Measurements from ENCODE around the gene CYP1A1.
A peak's percentile ranks its signal among the peaks of the same experiment; 100 is the strongest.
"Not testable (repeated sequence)": the region's sequence is repeated elsewhere in the genome, so short reads cannot be mapped to it uniquely, and the experiment has no call there.

Gene CYP1A1, protein sequence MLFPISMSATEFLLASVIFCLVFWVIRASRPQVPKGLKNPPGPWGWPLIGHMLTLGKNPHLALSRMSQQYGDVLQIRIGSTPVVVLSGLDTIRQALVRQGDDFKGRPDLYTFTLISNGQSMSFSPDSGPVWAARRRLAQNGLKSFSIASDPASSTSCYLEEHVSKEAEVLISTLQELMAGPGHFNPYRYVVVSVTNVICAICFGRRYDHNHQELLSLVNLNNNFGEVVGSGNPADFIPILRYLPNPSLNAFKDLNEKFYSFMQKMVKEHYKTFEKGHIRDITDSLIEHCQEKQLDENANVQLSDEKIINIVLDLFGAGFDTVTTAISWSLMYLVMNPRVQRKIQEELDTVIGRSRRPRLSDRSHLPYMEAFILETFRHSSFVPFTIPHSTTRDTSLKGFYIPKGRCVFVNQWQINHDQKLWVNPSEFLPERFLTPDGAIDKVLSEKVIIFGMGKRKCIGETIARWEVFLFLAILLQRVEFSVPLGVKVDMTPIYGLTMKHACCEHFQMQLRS

GRCh38 chr15:74725225-74725774, at the start of gene CYP1A1:
TSS of gene CYP1A1 (minus strand) at chr15:74725528. CDS start at chr15:74723097, 2,431 bp downstream.
- DNase-seq = peak; percentile 53

DNA sequence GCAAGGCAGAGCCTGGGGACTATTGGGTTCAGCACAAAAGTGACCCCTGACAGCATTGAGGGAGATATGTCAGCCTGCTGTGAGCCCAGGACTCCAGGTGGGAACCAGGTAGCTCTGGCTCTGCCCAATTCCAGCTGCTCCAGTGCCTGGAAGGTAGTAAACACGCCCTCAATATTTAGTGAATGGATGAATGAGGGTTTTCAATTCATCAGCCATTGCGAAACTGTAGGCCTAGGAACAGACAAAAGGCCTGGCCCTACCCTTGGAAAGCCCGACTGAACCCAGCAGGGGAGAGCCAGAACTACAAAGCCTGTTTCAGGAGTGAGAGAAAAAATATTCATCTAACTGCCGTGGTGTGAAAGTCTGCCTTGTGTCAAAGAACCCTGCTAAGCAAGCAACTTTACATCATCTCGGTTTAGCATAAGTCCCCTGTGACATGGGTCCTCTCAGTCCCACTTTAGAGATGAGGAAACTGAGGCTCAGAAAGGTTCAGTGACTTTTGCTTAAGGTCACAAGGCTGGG, 48.5 kb upstream of the CYP1A1 start:
- DNase-seq = peak; percentile 95

- no peak for DNase-seq
Measured at GRCh38 chr15:74773329-74773728, 48.0 kb upstream of the CYP1A1 start.

GRCh38 chr15:74770211-74770903, 45.0 kb upstream of the CYP1A1 start:
- no peak for DNase-seq

GRCh38 chr15:74769463-74770025, 44.2 kb upstream of the CYP1A1 start:
- no peak for DNase-seq

- DNase-seq = peak; percentile 63
Measured at GRCh38 chr15:74768771-74769342, 43.5 kb upstream of the CYP1A1 start.

- peak; percentile 33 for DNase-seq
Measured at GRCh38 chr15:74768099-74768770, 42.9 kb upstream of the CYP1A1 start.

GRCh38 chr15:74767167-74768098, 42.1 kb upstream of the CYP1A1 start:
- no peak for DNase-seq

GRCh38 chr15:74763416-74763815, 38.1 kb upstream of the CYP1A1 start:
- DNase-seq = peak; percentile 79

DNA sequence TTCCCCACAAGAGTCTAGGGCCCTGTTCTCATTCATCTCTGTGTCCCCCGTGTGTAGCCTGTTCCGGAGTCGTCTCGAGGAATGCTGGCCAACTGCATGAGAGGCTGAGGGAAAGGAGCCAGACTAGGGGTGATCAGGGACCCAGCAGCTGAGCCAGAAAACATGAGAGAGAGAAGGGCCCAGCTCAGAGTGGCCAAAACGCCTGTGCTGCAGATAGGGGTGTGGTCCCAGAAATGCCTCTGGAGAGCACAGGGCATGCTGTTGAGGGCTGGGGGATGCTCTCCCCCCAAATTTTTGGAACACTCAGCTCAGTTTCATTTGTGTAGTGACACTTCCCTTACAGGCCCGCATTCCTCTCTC, 37.4 kb upstream of the CYP1A1 start:
- no peak for DNase-seq

- no peak for DNase-seq
Measured at GRCh38 chr15:74758736-74759135, 33.4 kb upstream of the CYP1A1 start.

DNA sequence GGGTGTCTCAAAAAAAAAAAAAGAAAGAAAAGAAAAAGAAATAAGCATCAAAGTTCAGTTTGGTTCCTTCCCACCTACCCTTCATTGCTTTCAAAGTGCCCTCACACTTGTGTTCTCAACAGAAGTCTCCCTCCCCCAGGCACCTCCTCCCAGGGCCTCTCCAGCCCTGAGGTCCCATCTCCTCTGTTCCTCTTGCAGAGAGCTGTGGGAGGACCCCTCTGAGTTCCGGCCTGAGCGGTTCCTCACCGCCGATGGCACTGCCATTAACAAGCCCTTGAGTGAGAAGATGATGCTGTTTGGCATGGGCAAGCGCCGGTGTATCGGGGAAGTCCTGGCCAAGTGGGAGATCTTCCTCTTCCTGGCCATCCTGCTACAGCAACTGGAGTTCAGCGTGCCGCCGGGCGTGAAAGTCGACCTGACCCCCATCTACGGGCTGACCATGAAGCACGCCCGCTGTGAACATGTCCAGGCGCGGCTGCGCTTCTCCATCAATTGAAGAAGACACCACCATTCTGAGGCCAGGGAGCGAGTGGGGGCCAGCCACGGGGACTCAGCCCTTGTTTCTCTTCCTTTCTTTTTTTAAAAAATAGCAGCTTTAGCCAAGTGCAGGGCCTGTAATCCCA, 29.4 kb upstream of the CYP1A1 start:
- no peak for DNase-seq

- DNase-seq = no peak
Measured at GRCh38 chr15:74752531-74752930, 27.2 kb upstream of the CYP1A1 start.

GRCh38 chr15:74752011-74752410, 26.7 kb upstream of the CYP1A1 start:
- DNase-seq = no peak

- DNase-seq = no peak
Measured at GRCh38 chr15:74750751-74751150, 25.4 kb upstream of the CYP1A1 start.

- no peak for DNase-seq
Measured at GRCh38 chr15:74749832-74750231, 24.5 kb upstream of the CYP1A1 start.

- no peak for DNase-seq
Measured at GRCh38 chr15:74748322-74748946, 23.1 kb upstream of the CYP1A1 start, which contains the start of gene CYP1A2. TSS of gene CYP1A2 (plus strand) at chr15:74748845. CDS start at chr15:74749739, 894 bp downstream.

DNA sequence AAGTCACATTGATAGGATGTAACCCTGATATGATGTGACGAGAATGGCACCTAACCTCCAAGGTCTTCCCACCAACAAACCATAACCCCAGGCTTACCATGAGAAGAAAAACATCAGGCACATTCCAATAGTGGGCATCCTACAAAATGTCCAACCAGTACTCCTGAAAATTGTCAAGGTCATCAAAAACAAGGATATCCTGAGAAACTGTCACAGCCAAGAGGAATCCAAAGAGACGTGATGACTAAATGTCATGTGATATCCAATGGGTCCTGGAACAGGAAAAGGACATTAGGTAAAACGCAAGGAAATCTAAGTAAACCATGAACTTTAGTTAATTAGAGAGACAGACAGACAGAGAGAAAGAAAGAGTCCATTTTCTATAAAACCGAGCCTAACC, 21.1 kb upstream of the CYP1A1 start:
- DNase-seq = no peak

- DNase-seq = no peak
Measured at GRCh38 chr15:74742422-74742821, 17.1 kb upstream of the CYP1A1 start.

DNA sequence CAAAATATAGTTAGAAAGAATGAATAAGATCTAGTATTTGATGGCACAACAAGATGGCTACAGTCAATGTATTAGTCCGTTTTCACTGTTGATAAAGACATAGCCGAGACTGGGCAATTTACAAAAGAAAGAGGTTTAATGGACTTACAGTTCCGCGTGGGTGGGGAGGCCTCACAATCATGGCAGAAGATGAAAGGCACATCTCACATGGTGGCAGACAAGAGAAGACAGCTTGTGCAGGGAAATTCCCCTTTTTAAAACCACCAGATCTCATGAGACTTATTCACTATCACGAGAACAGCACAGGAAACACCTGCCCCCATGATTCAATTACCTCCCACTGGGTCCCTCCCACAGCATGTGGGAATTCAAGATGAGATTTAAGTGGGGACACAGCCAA, 12.9 kb upstream of the CYP1A1 start:
- DNase-seq = not testable (repeated sequence)
